Measurements from ENCODE around the gene ARHGEF37.

ARHGEF37 gene

DNA sequence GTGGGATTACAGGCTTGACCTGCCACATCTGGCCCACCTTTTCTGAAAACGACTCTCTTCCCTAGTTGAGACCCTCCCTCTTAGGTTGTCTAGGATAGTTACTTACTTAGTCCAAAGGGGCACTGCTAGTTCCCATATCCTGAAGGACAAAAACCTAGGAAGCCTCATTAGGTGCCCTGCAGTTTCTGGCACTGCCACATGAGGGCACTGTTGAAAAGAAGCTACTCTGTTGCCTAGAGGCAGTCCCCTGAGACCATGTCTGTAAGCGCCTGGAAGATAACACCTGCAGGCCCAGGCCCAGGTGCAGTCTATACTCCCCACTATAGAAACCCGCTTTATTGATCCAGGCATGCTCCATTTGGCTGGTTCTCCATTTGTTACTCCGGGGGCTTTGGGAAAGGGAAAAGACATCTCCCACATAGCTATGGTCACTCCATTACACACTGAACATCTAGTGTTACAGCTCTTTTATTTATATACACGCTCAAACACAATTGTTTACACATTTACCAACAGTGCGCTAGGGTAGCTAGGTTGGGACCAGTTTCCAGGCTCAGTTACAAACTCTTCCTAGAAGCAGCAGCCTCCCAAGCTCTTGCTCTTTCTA, 75.4 kb downstream of the ARHGEF37 start:
- peak in 1 of 2 donors; percentile 41 for DNase-seq (ENCODE audit: low read depth in 2 of 2)
- H3K4me3 ChIP-seq (replicated peaks in 1 of 2; ENCODE audit: low read depth in 2 of 2, low read length in 2 of 2) = no peak overlapping the region
- TF ChIP-seq CTCF (IDR thresholded peaks at IDR 0.05; ENCODE audit: low read depth, low read length) = peak; percentile 74

DNA sequence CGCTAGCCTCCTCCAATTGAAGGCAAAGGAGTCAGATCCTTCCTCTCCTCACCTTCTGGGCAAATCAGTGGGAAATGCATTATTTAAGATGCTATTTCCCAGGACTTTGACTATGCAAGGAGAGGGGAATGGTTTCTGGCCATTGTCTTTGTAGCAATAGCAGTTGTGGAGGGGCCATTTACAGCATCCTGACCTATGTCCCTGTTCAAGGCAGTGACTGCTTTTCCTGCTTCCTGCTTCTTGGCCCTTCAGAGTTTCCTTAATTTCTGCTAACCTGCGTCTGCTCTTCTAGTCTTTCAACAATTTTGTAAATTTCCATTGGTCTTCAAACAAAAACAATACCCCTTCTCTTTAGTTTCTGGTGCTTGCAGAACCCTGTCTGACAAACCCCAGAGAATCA, 76.0 kb downstream of the ARHGEF37 start:
- TF ChIP-seq CTCF (IDR thresholded peaks at IDR 0.05; ENCODE audit: low read depth, low read length) = no peak
- DNase-seq (ENCODE audit: low read depth in 2 of 2) = no peak
- H3K4me3 ChIP-seq (replicated peaks in 1 of 2; ENCODE audit: low read depth in 2 of 2, low read length in 2 of 2) = no peak overlapping the region

- DNase-seq (ENCODE audit: low read depth in 2 of 2) = no peak
- no peak for TF ChIP-seq CTCF (IDR thresholded peaks at IDR 0.05; ENCODE audit: low read depth, low read length)
- no peak overlapping the region for H3K4me3 ChIP-seq (replicated peaks in 1 of 2; ENCODE audit: low read depth in 2 of 2, low read length in 2 of 2)
Measured at GRCh38 chr5:149658299-149658698, 77.0 kb downstream of the ARHGEF37 start.

- H3K4me3 ChIP-seq (replicated peaks in 1 of 2; ENCODE audit: low read depth in 2 of 2, low read length in 2 of 2) = no peak overlapping the region
- no peak for DNase-seq (ENCODE audit: low read depth in 2 of 2)
- TF ChIP-seq CTCF (IDR thresholded peaks at IDR 0.05; ENCODE audit: low read depth, low read length) = no peak
Measured at GRCh38 chr5:149664083-149664482, 82.8 kb downstream of the ARHGEF37 start.

GRCh38 chr5:149664666-149665415, 83.5 kb downstream of the ARHGEF37 start:
- DNase-seq (ENCODE audit: low read depth in 2 of 2) = no peak
- TF ChIP-seq CTCF (IDR thresholded peaks at IDR 0.05; ENCODE audit: low read depth, low read length) = no peak
- H3K4me3 ChIP-seq (replicated peaks in 1 of 2; ENCODE audit: low read depth in 2 of 2, low read length in 2 of 2) = no peak overlapping the region

DNA sequence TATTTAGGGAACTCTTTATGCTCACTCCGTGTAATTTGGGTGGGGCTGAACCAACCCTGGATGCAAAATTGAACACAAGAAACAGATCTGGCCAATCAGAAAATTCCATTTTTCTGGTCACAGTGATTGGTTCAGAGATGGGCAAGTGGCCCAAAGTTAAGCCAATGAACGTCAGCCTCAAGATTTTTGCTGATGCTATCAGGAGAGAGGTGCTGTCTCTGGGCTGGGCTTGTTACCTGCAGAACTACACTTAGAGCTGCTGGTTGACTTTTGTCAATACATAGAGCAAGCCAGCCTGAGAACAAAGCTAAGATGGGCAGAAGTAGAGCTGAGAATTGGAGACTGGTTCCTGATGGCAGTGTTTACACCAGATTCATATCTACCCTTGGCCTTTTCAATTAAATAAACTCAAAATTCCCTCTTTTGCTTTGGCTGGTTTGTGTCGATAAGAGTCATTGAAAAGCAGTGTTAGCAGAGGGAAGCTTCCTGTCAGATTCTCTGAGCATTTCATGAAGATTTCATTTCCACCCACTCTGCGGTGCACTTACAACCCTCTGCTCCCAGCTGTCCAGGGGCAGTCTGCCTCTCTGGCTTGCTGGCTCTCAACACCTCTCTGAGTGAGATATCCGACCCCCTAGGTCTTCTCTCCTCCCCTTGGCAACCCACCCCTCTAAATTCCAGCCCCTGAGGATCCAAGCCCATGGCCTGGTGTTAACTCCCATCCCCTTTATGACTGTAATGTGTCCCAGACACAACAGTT, 84.3 kb downstream of the ARHGEF37 start:
- no peak for TF ChIP-seq CTCF (IDR thresholded peaks at IDR 0.05; ENCODE audit: low read depth, low read length)
- H3K4me3 ChIP-seq (replicated peaks in 1 of 2; ENCODE audit: low read depth in 2 of 2, low read length in 2 of 2) = no peak overlapping the region
- DNase-seq (ENCODE audit: low read depth in 2 of 2) = no peak
